Measurements from ENCODE around the gene DCAF17.

- TF ChIP-seq ZNF274 (IDR thresholded peaks at IDR 0.05; ENCODE audit: low read depth, low read length): no peak
- TF ChIP-seq SUZ12 (IDR thresholded peaks at IDR 0.05; ENCODE audit: extremely low read depth, insufficient read depth, insufficient read length): no peak
- no peak for TF ChIP-seq YY1 (IDR thresholded peaks at IDR 0.05; ENCODE audit: insufficient read depth, insufficient read length)
Measured at GRCh38 chr2:171404261-171404660, 29.8 kb upstream of the DCAF17 start.

Measured in NT2/D1 (cell line).